Renal pelvis (tissue), 12 donors: ENCODE measurements around the gene EIF5. TPM values are rescaled to one million over a fixed set of nuclear protein-coding genes. Genes with fewer than 3 reads are reported as not detected.

Experiments used
- DNase-seq: peaks from one replicate; pipeline ENCODE4 v3.0.0-alpha.2; 2013
- long read RNA-seq, 16 experiments: transcript quantifications; one replicate each; lab custom pipeline, GENCODE V29; 2026
- polyA plus RNA-seq, 3 donors: library from polyadenylated mRNA; unstranded; fragments of 120-200 nt; gene quantifications; one replicate each; pipeline ENCODE4 v1.2.1, GENCODE V29; 2013; ENCODE audit not compliant: insufficient read length in 3 of 3

Gene EIF5
- polyA plus RNA-seq: 100 to 1,000 TPM; 226 to 257 (median 257) TPM
- long read RNA-seq, donor 1, full-length matches to known transcripts: 31 of 79 reads
- long read RNA-seq, donor 1, partial matches to known transcripts: 48 of 79 reads
- long read RNA-seq, donor 1, other reads (novel, unspliced or antisense): 0 of 79 reads
- long read RNA-seq, donor 2, full-length matches to known transcripts: 39 of 113 reads
- long read RNA-seq, donor 2, partial matches to known transcripts: 74 of 113 reads
- long read RNA-seq, donor 2, other reads (novel, unspliced or antisense): 0 of 113 reads
- long read RNA-seq, donor 3, full-length matches to known transcripts: 25 of 70 reads
- long read RNA-seq, donor 3, partial matches to known transcripts: 45 of 70 reads
- long read RNA-seq, donor 3, other reads (novel, unspliced or antisense): 0 of 70 reads
- long read RNA-seq, donor 4, full-length matches to known transcripts: 26 of 67 reads
- long read RNA-seq, donor 4, partial matches to known transcripts: 41 of 67 reads
- long read RNA-seq, donor 4, other reads (novel, unspliced or antisense): 0 of 67 reads
- long read RNA-seq, donor 5, full-length matches to known transcripts: 10 of 18 reads
- long read RNA-seq, donor 5, partial matches to known transcripts: 8 of 18 reads
- long read RNA-seq, donor 5, other reads (novel, unspliced or antisense): 0 of 18 reads
- long read RNA-seq, donor 6, full-length matches to known transcripts: 26 of 81 reads
- long read RNA-seq, donor 6, partial matches to known transcripts: 55 of 81 reads
- long read RNA-seq, donor 6, other reads (novel, unspliced or antisense): 0 of 81 reads
- long read RNA-seq, donor 7, full-length matches to known transcripts: 28 of 94 reads
- long read RNA-seq, donor 7, partial matches to known transcripts: 66 of 94 reads
- long read RNA-seq, donor 7, other reads (novel, unspliced or antisense): 0 of 94 reads
- long read RNA-seq, donor 8, full-length matches to known transcripts: 6 of 6 reads
- long read RNA-seq, donor 8, partial matches to known transcripts: 0 of 6 reads
- long read RNA-seq, donor 8, other reads (novel, unspliced or antisense): 0 of 6 reads
- long read RNA-seq, donor 9, full-length matches to known transcripts: 27 of 127 reads
- long read RNA-seq, donor 9, partial matches to known transcripts: 100 of 127 reads
- long read RNA-seq, donor 9, other reads (novel, unspliced or antisense): 0 of 127 reads
- long read RNA-seq, donor 10, full-length matches to known transcripts: 18 of 67 reads
- long read RNA-seq, donor 10, partial matches to known transcripts: 49 of 67 reads
- long read RNA-seq, donor 10, other reads (novel, unspliced or antisense): 0 of 67 reads
- long read RNA-seq, donor 11, full-length matches to known transcripts: 16 of 61 reads
- long read RNA-seq, donor 11, partial matches to known transcripts: 45 of 61 reads
- long read RNA-seq, donor 11, other reads (novel, unspliced or antisense): 0 of 61 reads
- long read RNA-seq, donor 12, full-length matches to known transcripts: 38 of 131 reads
- long read RNA-seq, donor 12, partial matches to known transcripts: 93 of 131 reads
- long read RNA-seq, donor 12, other reads (novel, unspliced or antisense): 0 of 131 reads
- long read RNA-seq, donor 13, full-length matches to known transcripts: 20 of 20 reads
- long read RNA-seq, donor 13, partial matches to known transcripts: 0 of 20 reads
- long read RNA-seq, donor 13, other reads (novel, unspliced or antisense): 0 of 20 reads
- long read RNA-seq, donor 14: 0 reads
- long read RNA-seq, donor 15: 0 reads
- long read RNA-seq, donor 16, full-length matches to known transcripts: 34 of 147 reads
- long read RNA-seq, donor 16, partial matches to known transcripts: 113 of 147 reads
- long read RNA-seq, donor 16, other reads (novel, unspliced or antisense): 0 of 147 reads

- DNase-seq: peak; percentile 99
Measured at GRCh38 chr14:103333754-103334643, at the start of gene EIF5. Gene EIF5, plus strand, starts transcription at chr14:103334237. Its CDS starts 1,624 bp downstream, at chr14:103335861.

DNA sequence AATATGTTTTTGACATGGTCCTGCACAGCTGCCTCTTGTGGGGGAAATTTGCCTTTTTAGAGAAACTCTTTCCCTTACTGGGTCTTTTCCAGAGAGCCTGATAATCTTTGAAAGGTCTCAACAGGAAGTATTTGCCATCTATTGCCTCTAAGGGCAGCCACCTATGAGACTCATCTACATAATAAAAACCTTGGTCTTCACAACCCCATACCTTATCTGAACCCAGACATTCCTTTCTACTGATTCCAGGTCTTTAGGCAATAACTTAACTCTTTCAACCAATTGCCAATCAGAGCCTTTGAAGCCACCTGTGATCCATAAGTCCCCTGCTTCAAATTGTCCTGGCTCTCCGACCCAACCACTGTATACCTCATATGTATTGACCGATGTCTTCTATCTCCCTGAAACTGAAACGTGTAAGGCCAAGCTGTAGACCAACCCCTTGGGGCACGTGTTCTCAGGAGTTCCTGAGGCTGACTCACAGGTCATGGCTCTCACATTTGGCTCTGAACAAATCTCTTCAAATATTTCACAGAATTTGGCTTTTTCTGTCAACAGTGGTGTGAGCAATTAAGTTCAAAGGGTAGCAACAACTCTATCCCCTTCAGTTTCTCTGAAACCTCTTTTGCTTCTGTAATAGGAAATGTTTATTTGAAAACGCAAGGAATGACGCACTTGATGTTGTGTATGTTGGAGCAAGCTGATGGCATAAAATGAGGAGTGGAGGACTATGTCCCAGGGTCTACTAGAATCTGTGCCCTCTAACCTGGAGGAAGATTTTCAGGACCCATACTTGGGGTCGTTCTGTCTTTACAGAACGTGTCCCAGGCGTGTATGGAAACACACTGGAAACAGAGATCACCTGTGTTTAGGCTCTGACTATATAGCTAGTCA, 49.2 kb upstream of the EIF5 start:
- DNase-seq: no peak

- DNase-seq: no peak
Measured at GRCh38 chr14:103286460-103286859, 47.6 kb upstream of the EIF5 start.

GRCh38 chr14:103286968-103287850, 46.8 kb upstream of the EIF5 start:
- no peak for DNase-seq

- no peak for DNase-seq
Measured at GRCh38 chr14:103288076-103288766, 45.8 kb upstream of the EIF5 start.

- no peak for DNase-seq
Measured at GRCh38 chr14:103290056-103290455, 44.0 kb upstream of the EIF5 start.

DNA sequence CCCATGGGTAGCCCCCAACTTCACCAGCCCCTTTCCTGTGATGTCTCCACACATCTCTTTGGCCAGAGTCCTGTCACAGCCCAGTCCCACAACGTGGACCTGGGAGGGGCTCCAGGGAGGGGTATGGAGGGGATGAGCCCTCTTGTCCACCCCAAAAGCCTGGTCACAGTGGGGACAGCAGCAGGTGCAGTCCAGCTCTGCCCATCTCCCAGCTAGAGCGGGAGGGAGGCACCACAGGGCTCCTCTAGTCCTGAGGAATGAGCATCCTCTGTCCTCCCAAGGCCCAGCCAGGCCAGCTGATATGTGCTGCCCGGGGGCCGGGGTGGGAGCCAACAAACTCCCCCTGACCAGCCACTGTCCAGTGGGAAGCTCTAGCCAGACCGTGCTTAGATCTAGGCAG, 43.5 kb upstream of the EIF5 start:
- no peak for DNase-seq

DNA sequence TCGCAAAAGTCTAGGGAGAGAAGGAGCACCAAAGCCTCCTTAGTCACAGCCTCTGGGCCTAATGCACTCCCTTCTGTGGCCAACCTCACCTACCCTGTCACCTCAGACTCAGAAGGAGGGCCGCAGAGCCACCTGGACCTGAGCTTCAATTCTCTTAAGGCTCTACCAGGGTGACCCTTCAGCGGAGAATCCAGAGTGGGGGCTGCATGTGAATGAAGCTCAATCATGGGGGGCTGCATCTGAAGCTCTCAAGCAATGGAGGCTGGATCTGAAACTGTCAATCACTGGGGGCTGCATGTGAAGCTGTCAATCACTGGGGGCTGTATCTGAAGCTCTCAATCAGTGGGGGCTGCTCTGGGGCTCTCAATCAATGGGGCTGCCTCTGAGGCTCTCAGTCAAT, 43.1 kb upstream of the EIF5 start:
- DNase-seq: no peak

DNA sequence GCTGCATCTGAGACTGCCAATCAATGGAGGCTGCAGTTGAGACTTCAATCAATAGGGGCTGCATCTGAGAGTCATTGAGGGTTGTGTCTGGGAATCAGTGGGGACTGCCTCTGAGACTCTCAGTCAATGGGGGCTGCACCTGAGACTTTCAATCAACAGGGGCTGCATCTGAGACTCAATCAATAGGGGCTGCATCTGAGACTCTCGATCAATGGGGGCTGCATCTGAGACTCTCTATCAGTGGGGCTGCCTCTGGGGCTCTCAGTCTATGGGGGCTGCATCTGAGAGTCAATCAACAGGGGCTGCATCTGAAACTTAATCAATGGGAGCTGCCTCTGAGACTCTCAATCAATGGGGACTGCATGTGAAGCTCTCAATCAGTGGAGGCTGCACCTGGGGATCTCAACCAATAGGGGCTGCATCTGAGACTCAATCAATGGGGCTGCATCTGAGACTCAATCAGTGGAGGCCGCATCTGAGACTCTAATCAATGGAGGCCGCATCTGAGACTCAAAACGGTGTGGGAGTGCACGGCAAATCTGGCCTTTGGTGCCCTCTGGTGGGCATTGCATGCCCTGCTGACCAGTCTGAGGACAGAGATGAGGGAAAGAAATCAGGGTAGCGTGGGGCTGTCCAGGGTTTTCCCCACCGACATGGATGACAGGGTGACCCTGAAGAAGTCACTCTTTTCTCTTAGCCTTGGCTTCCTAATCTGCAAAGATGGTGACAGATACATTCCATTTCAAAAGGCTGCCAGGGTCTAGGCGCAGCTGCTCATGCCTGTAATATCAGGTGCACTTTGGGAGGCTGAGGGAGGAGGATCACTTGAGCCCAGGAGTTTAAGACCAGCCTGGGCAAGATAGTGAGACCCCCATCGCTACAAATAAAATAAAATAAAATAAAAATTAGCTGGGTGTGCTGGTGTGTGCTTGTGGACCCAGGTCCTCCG, 41.3 kb upstream of the EIF5 start:
- DNase-seq: peak; percentile 58

DNA sequence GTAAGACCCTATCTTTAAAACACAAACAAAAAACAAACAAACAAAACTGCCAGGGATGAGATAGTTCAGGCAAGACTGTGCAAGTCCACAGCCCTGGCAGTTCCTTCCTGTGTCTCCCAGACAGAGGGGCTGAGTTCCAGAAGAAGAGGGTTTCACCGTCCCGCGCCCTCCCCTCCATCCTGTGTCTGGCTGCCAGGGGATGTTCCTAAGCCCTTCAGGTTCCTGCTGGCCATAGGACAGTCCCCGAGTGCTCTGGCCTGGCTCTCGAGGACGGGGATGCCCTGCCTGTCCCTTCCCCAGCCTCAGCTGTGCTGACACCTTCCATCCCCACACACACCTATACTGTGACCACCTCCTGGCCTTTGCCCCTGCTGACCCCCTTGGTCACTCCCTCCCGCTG, 40.6 kb upstream of the EIF5 start:
- DNase-seq: no peak

GRCh38 chr14:103294091-103294490, 39.9 kb upstream of the EIF5 start:
- DNase-seq: no peak

GRCh38 chr14:103296007-103296406, 38.0 kb upstream of the EIF5 start:
- no peak for DNase-seq

DNA sequence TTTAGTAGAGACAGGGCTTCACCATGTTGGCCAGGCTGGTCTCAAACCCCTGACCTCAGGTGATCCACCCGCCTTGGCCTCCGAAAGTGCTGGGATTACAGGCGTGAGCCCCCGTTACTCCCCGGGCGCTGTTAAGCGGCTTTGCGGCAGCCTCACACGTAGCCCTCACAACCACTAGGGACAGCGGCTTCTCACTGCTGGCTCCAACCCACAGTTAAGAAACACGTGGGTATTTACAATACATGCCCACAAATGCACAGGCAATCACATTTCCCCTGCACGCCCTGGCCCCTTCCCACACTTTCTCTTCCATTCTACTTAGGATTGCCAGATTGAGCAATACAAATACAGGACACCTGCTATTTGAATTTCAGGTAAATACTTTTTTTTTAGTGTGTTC, 37.0 kb upstream of the EIF5 start:
- DNase-seq: no peak

DNA sequence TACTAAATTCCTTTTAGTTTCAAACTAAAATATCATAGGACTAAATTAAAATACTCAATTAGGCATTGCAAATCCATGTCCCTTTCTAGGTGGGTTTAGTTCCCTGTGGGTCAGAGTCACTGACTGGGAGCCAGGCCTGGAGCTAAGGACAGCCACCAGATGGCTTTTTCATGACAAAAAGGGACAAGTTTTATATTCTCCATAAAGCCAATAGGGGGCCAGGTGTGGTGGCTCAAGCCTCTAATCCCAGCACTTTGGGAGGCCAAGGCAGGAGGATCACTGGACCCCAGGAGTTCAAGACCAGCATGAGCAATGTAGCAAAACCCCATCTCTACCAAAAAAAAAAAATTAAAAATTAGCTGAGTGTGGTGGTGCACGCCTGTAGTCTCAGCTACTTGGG, 35.4 kb upstream of the EIF5 start:
- DNase-seq: no peak

DNA sequence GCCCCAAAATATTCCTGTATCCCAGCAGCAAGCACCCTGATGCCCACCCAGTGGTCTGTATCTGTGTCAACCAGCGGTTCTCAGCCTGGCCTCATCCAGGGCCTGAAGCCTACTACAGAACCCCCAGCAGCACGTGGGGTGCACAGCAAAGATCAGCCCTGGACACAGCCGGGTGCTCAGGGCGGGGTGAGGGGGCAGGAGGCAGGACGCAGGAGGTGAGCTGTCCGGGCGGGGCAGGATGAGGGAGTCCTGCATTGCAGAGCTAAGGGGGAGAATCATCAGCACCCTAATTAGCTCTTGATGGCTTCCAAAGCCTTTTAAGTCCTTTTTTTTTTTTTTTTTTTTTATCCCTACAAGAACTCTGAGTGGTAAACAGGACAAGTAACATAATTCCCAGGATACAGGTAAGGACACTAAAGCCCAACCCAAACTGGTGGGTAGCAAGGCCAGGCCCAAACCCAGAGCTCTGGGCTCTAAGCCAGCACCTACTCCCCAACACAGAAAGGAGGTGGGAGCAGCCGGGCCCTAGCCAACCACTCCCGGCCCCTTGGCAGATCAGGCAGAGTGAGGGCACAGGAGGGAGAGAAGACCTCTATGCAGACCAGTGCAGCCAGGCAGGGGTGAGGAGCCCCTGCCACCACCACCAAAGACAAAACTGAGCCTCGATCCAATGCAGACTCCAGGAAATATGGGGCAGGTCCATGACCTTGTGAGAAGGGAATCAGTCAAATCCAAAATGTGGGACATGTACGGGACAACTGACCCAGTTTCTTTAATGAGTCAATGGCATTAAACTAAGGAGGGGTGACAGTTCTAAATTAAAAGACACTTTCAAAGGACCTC, 32.3 kb upstream of the EIF5 start:
- no peak for DNase-seq
